K562 (cell line): ENCODE data around the gene ST6GALNAC1. TPM values are rescaled to one million over a fixed set of nuclear protein-coding genes. Genes with fewer than 3 reads are reported as not detected.

Experiments
- BCLAF1 ChIP-seq, 2 experiments: fragments of 450-650 bp in 1 of 2; IDR thresholded peaks; 2 replicates each; pipeline ENCODE4 v1.6.1; 2011 to 2017; ENCODE audit warnings: low read depth in 2 of 2, antibody characterized with exemption in 1 of 2, borderline replicate concordance in 1 of 2, low read length in 1 of 2, mild to moderate bottlenecking in 1 of 2, mixed read lengths in 1 of 2; ENCODE audit not compliant: control insufficient read depth in 1 of 2
- CREB1 ChIP-seq, 2 experiments: sonication (generic) in 1 of 2; formaldehyde crosslinking in 1 of 2; IDR thresholded peaks; 2 replicates each; pipeline versions ENCODE4 v1.6.1 to v1.8.0; 2012 to 2022; ENCODE audit warnings: inconsistent platforms in 1 of 2, mild to moderate bottlenecking in 1 of 2, missing genetic modification reagents in 1 of 2, moderate library complexity in 1 of 2
- ETS2 ChIP-seq: IDR thresholded peaks from 2 replicates; pipeline ENCODE4 v1.6.1; 2016; ENCODE audit warnings: borderline replicate concordance, missing genetic modification characterization, mild to moderate bottlenecking, moderate library complexity, missing compliant biosample characterization; ENCODE audit not compliant: poor library complexity, severe bottlenecking
- GTF3C2 ChIP-seq: IDR thresholded peaks from 3 replicates; pipeline ENCODE4 v1.6.1; 2011; ENCODE audit warnings: borderline replicate concordance, mild to moderate bottlenecking, moderate library complexity; ENCODE audit not compliant: insufficient read length; ENCODE audit errors: extremely low read depth
- HOMEZ ChIP-seq: fragments of 250-450 bp; sonication (Bioruptor Pico); IDR thresholded peaks from 2 replicates; pipeline ENCODE4 v1.4.0; 2020; ENCODE audit warnings: mild to moderate bottlenecking, moderate library complexity
- KLF1 ChIP-seq: fragments of 450-650 bp; IDR thresholded peaks from 2 replicates; pipeline ENCODE4 v1.6.1; 2016; ENCODE audit warnings: missing genetic modification characterization, missing compliant biosample characterization
- MXI1 ChIP-seq: IDR thresholded peaks from 2 replicates; pipeline ENCODE4 v1.6.1; 2011; ENCODE audit warnings: low read depth, mild to moderate bottlenecking, improper control_type of control experiment, low read length
- NCOA2 ChIP-seq, 2 experiments: fragments of 450-650 bp; IDR thresholded peaks; 2 replicates each; pipeline ENCODE4 v1.6.1; 2018; ENCODE audit warnings: mild to moderate bottlenecking in 2 of 2, moderate library complexity in 1 of 2; ENCODE audit not compliant: partially characterized antibody in 2 of 2
- NR0B1 ChIP-seq: fragments of 450-650 bp; IDR thresholded peaks from one replicate; pipeline ENCODE4 v1.6.1; 2018; ENCODE audit warnings: mild to moderate bottlenecking, moderate library complexity; ENCODE audit not compliant: partially characterized antibody
- TBP ChIP-seq: optimal IDR thresholded peaks from 2 replicates; pipeline ENCODE3; 2011; ENCODE audit warnings: low read depth, low read length, improper control_type of control experiment
- TFAP4 ChIP-seq: sonication (generic); formaldehyde crosslinking; IDR thresholded peaks from 2 replicates; pipeline ENCODE4 v1.8.0; 2022; ENCODE audit warnings: missing genetic modification reagents, mild to moderate bottlenecking, moderate library complexity, borderline replicate concordance
- ZNF436 ChIP-seq: fragments of 250-450, 450-650 bp; sonication (Bioruptor Pico); formaldehyde crosslinking; IDR thresholded peaks from 2 replicates; pipeline ENCODE4 v1.7.0; 2020; ENCODE audit warnings: mild to moderate bottlenecking
- ZNF444 ChIP-seq: fragments of 250-450 bp; sonication (Bioruptor Pico); IDR thresholded peaks from 2 replicates; pipeline ENCODE4 v1.4.0; 2020; ENCODE audit warnings: mild to moderate bottlenecking, moderate library complexity
- polyA plus RNA-seq, 8 experiments: library from polyadenylated mRNA; depleted of rRNA in 4 of 8; stranded (reverse) in 5 of 8; unstranded in 3 of 8; fragments of >200 nt; fragmentation: Nextera tagmentation in 2 of 8; fragmentation: Illumina TruSeq in 1 of 8; extraction: Ambion mirVana in 2 of 8; extraction: Trizol in 1 of 8; gene quantifications; 2 replicates each; pipeline versions ENCODE4 v1.2.1 to v1.2.3, GENCODE V29; 2011 to 2014; ENCODE audit warnings: inconsistent platforms in 1 of 8, missing spikeins in 1 of 8
- total RNA-seq, 7 experiments: library from RNA; depleted of rRNA in 6 of 7; stranded (reverse); fragments of >200 nt in 6 of 7; fragmentation: Illumina TruSeq in 2 of 7; extraction: Trizol in 2 of 7; gene quantifications; 2 replicates each; pipeline versions ENCODE4 v1.2.1 to v1.2.3, GENCODE V29; 2011 to 2021; ENCODE audit warnings: low replicate concordance in 1 of 7

The ST6GALNAC1 gene
- total and polyA plus RNA-seq, 9 of the 15 experiments (the other 6 are each of a cell fraction or from before 2014, with no cell fraction given) = 20.6 to 68.4 (median 50.5) TPM

- TF ChIP-seq GTF3C2 (no peak), ETS2 (tag) (no peak), ZNF444 (CRISPR knock-in tag) (no peak), NCOA2 (IDR thresholded peaks at IDR 0.05; ENCODE audit: partially characterized antibody in 2 of 2) (peak; percentile 62), MXI1 (no peak), CREB1 (IDR thresholded peaks at IDR 0.05) (peak; percentile 70), CREB1 (CRISPR knock-in tag; IDR thresholded peaks at IDR 0.05) (no peak), HOMEZ (no peak), KLF1 (no peak), NR0B1 (no peak), ZNF436 (CRISPR knock-in tag) (no peak), TBP (peak; percentile 17), TFAP4 (CRISPR knock-in tag) (peak; percentile 87), BCLAF1 (IDR thresholded peaks at IDR 0.05; ENCODE audit: borderline replicate concordance in 1 of 2, control insufficient read depth in 1 of 2, low read depth in 2 of 2, low read length in 1 of 2) (no peak)
Measured at GRCh38 chr17:76640550-76641380, 2.8 kb downstream of the ST6GALNAC1 start (continued).
